ENCODE results near the gene OSBPL7.

The OSBPL7 gene

DNA sequence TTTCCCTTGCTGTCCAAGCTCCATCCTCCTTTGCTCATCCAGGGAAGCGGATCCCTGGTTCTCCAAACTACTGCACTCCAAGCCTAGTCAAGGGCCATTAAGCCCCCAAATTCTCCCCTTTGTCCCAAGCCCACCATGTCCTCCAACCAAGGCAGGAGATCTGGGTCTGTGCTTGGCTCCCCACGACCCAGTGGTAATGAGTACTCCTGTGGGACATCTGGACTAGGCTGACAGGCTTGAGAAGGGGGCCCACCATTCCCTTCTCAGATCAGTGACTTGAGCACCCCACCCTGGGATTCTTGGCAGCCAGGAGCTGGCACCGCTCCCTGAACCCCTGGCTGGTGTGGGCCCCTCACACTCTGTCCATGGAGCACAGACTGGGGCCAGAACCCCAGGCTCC lies 17.1 kb downstream of the OSBPL7 start:
- Histone ChIP-seq H3K9me3 (no peaks in the 10 kb centered on the region), H3K27me3 (0 out of 2 replicates have a peak, but pooled peaks cover 3% of the 10 kb centered on the region), H3K4me3 (ENCODE audit: low read depth, low read length) (no peak overlapping the region), H3K36me3 (peaks cover 14% of the 10 kb centered on the region), H3K4me1 (no peaks in the 10 kb centered on the region)
- no peak for TF ChIP-seq CTCF (IDR thresholded peaks at IDR 0.05; ENCODE audit: low read depth, low read length)
- DNase-seq, result no peak

DNA sequence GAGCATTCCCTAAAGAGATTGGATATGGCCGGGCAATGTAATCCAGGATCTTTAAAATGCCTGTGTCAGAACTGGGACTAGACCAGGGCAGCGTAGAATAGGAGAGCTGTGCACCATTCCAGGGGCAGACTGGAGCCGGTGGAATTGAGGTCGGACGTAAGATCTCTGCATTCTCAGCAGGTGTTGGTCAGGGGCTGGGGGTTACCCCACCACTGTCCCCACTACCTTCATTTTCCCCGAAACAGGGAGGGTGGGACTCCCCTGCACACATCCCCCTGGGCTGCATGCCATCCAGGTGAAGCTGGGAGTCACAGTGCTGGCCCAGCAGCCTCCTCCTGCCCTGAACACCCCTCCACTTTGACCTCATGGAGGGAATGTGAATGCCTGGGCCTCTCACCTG lies 17.8 kb downstream of the OSBPL7 start:
- DNase-seq, result no peak
- Histone ChIP-seq H3K36me3 (peaks cover 7% of the 10 kb centered on the region), H3K9me3 (no peaks in the 10 kb centered on the region), H3K4me1 (no peaks in the 10 kb centered on the region), H3K4me3 (ENCODE audit: low read depth, low read length) (no peak overlapping the region), H3K27me3 (0 out of 2 replicates have a peak, but pooled peaks cover 3% of the 10 kb centered on the region)
- TF ChIP-seq CTCF (IDR thresholded peaks at IDR 0.05; ENCODE audit: low read depth, low read length), result no peak

DNA sequence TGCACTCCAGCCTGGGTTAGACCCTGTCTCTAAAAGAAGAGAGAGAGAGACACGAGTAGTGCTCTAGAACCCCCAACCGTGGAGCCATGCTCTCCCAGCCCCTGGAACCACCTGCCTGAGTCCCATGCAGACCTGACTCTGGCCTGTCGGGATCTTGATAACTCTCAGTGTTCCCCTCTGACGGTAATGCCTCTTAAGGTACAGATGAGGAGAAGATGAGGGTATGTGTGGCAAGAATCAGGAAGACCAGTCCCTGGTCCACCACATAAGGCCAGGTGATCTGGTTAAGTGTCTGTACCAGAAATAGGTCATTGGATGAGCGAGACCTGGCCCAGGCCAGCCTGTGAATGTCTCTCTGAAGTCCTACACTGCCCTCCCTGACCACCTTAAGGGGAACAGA lies 18.4 kb downstream of the OSBPL7 start:
- H3K4me3 ChIP-seq (ENCODE audit: low read depth, low read length), result no peak overlapping the region
- H3K36me3 ChIP-seq, result peaks cover 1% of the 10 kb centered on the region; the same call in 1 of the 2 replicates
- H3K27me3 ChIP-seq, result 0 out of 2 replicates have a peak, but pooled peaks cover 3% of the 10 kb centered on the region
- no peak for TF ChIP-seq CTCF (IDR thresholded peaks at IDR 0.05; ENCODE audit: low read depth, low read length)
- DNase-seq, result no peak
- H3K9me3 ChIP-seq, result no peaks in the 10 kb centered on the region
- no peaks in the 10 kb centered on the region for H3K4me1 ChIP-seq

DNA sequence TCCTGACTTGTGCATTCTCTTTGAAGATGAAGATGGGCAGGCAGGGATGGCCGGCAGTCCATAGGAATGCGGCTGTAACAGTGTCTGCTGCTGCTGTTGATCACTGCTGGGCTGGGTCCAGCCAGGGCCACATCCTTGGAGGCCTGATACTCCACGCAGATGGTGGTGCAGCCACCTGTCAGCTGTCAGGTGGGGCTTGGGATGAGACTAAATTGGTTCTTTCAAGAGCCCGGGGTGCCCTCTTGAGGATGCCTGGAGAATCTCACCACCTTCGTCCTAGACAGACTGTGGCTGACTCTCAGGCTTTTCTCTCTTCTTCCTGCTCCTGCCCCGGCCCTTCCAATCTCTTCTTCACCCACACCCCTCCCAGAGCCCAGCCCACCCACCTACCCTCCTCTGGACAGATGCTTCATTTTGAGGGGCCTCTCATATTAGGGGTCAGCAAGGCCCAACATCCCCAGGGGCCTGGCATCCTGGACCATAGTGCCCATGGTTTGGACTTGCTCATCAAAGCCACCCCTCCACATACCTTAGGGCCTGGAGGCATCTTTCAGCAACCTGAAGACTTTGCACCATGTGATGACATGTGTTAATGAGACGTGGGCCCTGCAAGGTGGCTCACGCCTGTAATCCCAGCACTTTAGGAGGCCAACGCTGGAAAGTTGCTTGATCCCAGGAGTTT lies 19.1 kb downstream of the OSBPL7 start:
- Histone ChIP-seq H3K4me3 (ENCODE audit: low read depth, low read length) (no peak overlapping the region), H3K9me3 (no peaks in the 10 kb centered on the region), H3K36me3 (no peaks in the 10 kb centered on the region), H3K4me1 (no peaks in the 10 kb centered on the region), H3K27me3 (0 out of 2 replicates have a peak, but pooled peaks cover 3% of the 10 kb centered on the region)
- DNase-seq, result peak; percentile 72
- peak; percentile 76 for TF ChIP-seq CTCF (IDR thresholded peaks at IDR 0.05; ENCODE audit: low read depth, low read length)

DNA sequence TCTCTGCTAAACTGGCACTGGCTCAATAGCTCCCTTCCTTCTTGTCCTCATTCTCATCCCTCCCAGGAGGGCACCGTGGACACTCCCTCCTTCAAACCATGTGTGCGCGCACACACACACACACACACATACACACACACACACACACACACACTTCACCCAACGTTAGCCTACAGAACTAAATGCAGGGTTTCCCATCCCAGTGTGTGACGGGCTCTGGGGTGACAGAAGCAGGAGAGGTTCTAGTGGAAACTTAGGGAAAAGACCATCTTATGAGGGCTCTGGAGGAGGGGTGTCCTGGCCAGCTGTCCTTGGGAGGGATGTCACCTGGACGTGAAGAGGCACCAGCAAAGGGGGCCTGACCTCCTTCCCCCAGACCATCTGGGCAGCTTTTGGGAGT lies 19.7 kb downstream of the OSBPL7 start:
- no peak for TF ChIP-seq CTCF (IDR thresholded peaks at IDR 0.05; ENCODE audit: low read depth, low read length)
- no peaks in the 10 kb centered on the region for H3K9me3 ChIP-seq
- H3K27me3 ChIP-seq, result 0 out of 2 replicates have a peak, but pooled peaks cover 3% of the 10 kb centered on the region
- DNase-seq, result no peak
- no peaks in the 10 kb centered on the region for H3K4me1 ChIP-seq
- H3K4me3 ChIP-seq (ENCODE audit: low read depth, low read length), result no peak overlapping the region
- H3K36me3 ChIP-seq, result no peaks in the 10 kb centered on the region

DNA sequence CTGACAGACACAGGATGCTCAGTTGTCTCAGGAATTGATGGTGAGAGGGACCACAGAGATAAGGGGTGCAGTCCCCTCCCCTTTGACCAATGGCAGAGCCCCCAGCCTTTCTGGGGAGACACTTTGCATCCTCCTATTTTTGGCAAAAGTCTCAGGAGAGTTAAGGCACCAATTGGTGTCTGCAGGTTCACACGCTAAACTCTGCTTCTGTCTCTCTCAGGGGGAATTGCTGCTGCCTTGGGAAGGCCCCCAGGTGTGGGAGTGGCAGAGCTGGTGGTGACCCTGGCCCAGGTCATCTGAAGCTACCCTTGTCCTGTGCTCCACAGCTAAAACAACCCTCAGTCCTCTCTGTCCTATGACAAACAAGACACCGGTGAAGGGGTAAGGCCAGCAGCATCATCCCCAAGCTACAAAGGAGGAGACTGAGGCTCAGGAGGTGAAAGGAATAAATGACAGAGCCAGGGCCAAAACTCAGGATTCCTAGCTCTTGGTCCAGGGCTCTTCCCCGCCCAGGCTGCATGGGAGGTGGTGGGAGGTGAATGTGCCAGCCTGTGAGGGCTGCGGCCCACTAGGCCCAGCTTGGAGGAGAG lies 20.3 kb downstream of the OSBPL7 start:
- H3K36me3 ChIP-seq, result no peaks in the 10 kb centered on the region
- H3K4me3 ChIP-seq (ENCODE audit: low read depth, low read length), result no peak overlapping the region
- H3K4me1 ChIP-seq, result no peaks in the 10 kb centered on the region
- TF ChIP-seq CTCF (IDR thresholded peaks at IDR 0.05; ENCODE audit: low read depth, low read length), result no peak
- H3K9me3 ChIP-seq, result no peaks in the 10 kb centered on the region
- 0 out of 2 replicates have a peak, but pooled peaks cover 3% of the 10 kb centered on the region for H3K27me3 ChIP-seq
- no peak for DNase-seq

Data from BE2C (cell line).